VCaP (cell line): ENCODE results near the gene CPLX4.
A peak's percentile ranks its signal among the peaks of the same experiment; 100 is the strongest.

Experiments
- H3K27ac ChIP-seq: fragments of 450-650 bp; 2 replicates; pipeline ENCODE4 v1.5.1; 2017
- TF ChIP-seq, protein P1 (sequence below): fragments of 450-650 bp; conservative IDR thresholded peaks from 2 replicates; pipeline ENCODE4 v1.5.1; 2017; ENCODE audit warnings: mild to moderate bottlenecking, moderate library complexity

The CPLX4 gene

GRCh38 chr18:59275406-59275949 lies 43.0 kb downstream of the CPLX4 start:
- H3K27ac ChIP-seq: peak overlapping the region; percentile 15; the same call in 1 of the 2 replicates
- TF ChIP-seq, protein P1, sequence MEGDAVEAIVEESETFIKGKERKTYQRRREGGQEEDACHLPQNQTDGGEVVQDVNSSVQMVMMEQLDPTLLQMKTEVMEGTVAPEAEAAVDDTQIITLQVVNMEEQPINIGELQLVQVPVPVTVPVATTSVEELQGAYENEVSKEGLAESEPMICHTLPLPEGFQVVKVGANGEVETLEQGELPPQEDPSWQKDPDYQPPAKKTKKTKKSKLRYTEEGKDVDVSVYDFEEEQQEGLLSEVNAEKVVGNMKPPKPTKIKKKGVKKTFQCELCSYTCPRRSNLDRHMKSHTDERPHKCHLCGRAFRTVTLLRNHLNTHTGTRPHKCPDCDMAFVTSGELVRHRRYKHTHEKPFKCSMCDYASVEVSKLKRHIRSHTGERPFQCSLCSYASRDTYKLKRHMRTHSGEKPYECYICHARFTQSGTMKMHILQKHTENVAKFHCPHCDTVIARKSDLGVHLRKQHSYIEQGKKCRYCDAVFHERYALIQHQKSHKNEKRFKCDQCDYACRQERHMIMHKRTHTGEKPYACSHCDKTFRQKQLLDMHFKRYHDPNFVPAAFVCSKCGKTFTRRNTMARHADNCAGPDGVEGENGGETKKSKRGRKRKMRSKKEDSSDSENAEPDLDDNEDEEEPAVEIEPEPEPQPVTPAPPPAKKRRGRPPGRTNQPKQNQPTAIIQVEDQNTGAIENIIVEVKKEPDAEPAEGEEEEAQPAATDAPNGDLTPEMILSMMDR: no peak

DNA sequence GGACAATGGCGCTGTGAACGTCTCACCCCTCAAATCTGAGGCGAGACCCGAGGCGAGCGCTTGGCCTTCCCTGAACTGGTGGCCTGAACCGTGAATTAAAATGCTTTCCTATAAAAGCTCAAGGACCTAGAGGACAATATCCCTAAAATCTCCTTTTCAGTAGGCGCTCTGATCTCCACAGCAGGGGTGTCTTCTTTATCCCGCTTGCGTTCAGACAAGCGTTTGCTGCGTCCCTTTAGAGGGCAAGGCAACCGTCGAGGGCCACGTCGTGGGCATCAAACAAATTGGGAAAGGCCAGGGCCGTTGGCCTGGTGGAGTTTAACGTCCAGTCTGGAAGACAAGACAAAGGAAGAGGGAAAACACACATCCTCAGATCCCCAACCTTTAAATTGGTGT lies 43.9 kb downstream of the CPLX4 start:
- TF ChIP-seq, protein P1: no peak
- H3K27ac ChIP-seq: no peak overlapping the region

GRCh38 chr18:59273759-59274532 lies 44.5 kb downstream of the CPLX4 start:
- H3K27ac ChIP-seq: no peak overlapping the region
- TF ChIP-seq, protein P1: no peak

DNA sequence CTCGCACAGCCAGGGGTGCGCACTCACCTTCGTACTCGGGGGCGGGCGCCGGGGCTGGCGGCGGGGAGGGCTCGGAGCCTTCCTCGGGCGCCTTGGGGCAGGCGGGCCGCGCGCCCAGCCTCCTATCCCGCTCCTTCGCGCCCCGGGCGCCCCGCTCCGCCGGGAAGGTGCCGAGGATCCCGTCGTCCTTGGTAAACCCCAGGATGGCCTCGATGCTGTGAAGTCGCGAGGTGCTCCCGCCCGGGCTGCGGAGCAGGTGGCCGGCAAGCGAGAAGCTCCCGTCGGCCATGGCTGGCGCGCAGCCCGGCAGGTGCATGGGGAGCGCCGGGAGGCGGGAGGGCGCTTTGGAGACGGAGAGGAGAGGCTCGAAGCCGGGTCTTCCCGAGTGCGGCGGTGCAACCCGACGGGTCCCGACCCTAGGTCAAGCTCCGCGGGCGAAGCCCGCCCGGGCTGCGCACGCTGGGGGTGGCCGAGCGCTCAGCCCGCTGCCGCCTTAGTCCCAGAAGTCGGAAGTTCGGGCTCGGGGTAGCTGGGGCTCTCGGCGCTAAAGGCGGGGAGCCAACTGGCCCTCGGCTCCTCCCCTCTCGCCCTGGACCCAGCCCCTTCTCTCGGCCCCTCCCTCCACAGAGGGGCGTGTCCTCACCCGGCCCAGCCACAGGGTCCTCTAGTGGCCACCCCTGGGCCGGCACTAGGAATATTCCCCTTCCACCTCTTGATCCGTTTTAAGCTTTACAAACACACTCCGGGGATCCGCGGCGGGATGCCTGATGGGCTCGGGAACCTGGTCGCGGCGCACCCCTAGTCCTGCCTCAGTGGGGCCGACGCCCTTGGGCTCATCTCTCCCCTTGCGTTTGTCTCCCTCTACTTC lies 45.3 kb downstream of the CPLX4 start, which contains the start of gene RAX:
Gene RAX (minus strand): TSS at position 564 of the 868 bp plus-strand sequence. CDS start 248 bp downstream, at position 316.
- TF ChIP-seq, protein P1: no peak
- no peak within 1 kb of the TSS for H3K27ac ChIP-seq

GRCh38 chr18:59272221-59272888 lies 46.1 kb downstream of the CPLX4 start:
- no peak overlapping the region for H3K27ac ChIP-seq
- TF ChIP-seq, protein P1: no peak

- no peak overlapping the region for H3K27ac ChIP-seq
- TF ChIP-seq, protein P1: no peak
Measured at GRCh38 chr18:59271606-59272220, 46.7 kb downstream of the CPLX4 start.
